Tibial artery (tissue), 4 donors: ENCODE measurements around the gene SPOUT1.
"Not testable (repeated sequence)": the region's sequence is repeated elsewhere in the genome, so short reads cannot be mapped to it uniquely, and the experiment has no call there.

Source experiments
- DNase-seq, 2 donors: peaks; one replicate each; pipeline ENCODE4 v3.0.0-alpha.2; 2019
- H3K27ac ChIP-seq, 2 donors: fragments of 200-600 bp; sonication (generic) in 1 of 2; 1 replicate in 1 of 2; 2 replicates in 1 of 2; pipeline ENCODE4 v1.5.1; 2018 to 2019; ENCODE audit warnings: mild to moderate bottlenecking in 1 of 2
- H3K27me3 ChIP-seq, 2 donors: fragments of 200-600 bp; sonication (generic) in 1 of 2; one replicate each; pipeline versions ENCODE4 v1.5.1 to v1.6.0; 2016 to 2019
- H3K36me3 ChIP-seq, 3 donors: fragments of 200-600 bp; sonication (generic) in 2 of 3; one replicate each; pipeline ENCODE4 v1.5.1; 2016 to 2019; ENCODE audit warnings: mild to moderate bottlenecking in 2 of 3
- H3K4me1 ChIP-seq, 4 donors: fragments of 200-600 bp; sonication (generic) in 2 of 4; 1 replicate in 3 of 4; 2 replicates in 1 of 4; pipeline ENCODE4 v1.5.1; 2016 to 2019
- H3K4me3 ChIP-seq, 2 donors: fragments of 200-600 bp; sonication (generic) in 1 of 2; 1 replicate in 1 of 2; 2 replicates in 1 of 2; pipeline ENCODE4 v1.5.1; 2018 to 2019; ENCODE audit warnings: mild to moderate bottlenecking in 2 of 2
- H3K9me3 ChIP-seq, 3 donors: fragments of 200-600 bp; sonication (generic) in 1 of 3; one replicate each; pipeline ENCODE4 v1.5.1; 2016 to 2019
- CTCF ChIP-seq, 2 experiments: fragments of 200-600 bp in 1 of 2; fragments of 450-650 bp in 1 of 2; IDR thresholded peaks; one replicate each; pipeline ENCODE4 v1.5.1; 2017 to 2019; ENCODE audit warnings: antibody characterized with exemption in 2 of 2, mild to moderate bottlenecking in 1 of 2, moderate library complexity in 1 of 2
- intact Hi-C: fragments of 100-400 bp; cut with DNase I; formaldehyde crosslinking; loops from one replicate; pipeline ENCODE4 v1.15.0; 2023; ENCODE audit warnings: low total_unique reads

SPOUT1 gene, protein sequence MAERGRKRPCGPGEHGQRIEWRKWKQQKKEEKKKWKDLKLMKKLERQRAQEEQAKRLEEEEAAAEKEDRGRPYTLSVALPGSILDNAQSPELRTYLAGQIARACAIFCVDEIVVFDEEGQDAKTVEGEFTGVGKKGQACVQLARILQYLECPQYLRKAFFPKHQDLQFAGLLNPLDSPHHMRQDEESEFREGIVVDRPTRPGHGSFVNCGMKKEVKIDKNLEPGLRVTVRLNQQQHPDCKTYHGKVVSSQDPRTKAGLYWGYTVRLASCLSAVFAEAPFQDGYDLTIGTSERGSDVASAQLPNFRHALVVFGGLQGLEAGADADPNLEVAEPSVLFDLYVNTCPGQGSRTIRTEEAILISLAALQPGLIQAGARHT

DNA sequence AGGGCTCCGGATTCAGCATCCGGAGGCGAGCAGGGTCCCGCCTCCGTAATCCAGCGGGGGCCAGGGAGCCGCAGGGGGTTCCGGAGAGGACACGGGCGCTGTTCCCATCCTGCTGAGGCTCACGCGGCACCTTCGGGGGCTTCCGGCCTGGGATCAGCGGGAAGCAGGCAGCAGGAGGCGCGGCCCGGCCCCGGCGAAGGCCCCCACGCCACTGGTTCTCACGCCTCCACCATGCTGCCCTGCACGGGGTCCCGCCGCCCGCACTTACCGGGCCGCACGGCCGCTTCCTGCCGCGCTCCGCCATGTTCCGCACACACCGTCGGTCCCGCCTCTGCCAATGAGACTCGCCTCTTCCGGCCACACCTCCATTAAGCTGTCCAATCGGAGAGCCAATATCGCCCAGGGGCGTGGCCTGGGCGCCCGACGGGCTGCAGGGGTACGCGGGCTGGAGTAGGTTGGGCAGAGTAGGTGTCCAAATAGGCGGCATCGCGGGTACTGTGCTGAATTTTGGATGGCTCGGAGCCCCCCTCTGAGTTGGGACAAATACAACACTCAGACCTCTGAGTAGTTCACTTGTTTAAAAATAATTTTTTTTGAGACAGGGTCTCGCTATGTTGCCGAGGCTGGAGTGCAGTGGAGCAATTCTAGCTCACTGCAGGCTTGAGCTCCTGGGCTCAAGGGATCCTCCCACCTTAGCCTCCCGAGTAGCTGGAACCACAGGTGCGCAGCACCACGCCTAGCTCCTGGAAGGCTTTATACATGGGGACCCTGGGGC is at the start of gene SPOUT1:
SPOUT1 (minus strand) TSS at position 318 of the 775 bp plus-strand sequence; CDS start at position 304, 14 bp downstream.
- Histone ChIP-seq H3K9me3 (no peaks in the 10 kb centered on the region), H3K36me3 (peaks cover 26 to 47% (median 35%) of the 10 kb centered on the region in 3 donors), H3K27ac (peak within 1 kb of the TSS; percentile 74 to 92), H3K4me3 (peak within 1 kb of the TSS; percentile 81 to 96), H3K27me3 (no peaks in the 10 kb centered on the region), H3K4me1 (peaks cover 0 to 17% (median 15%) of the 10 kb centered on the region in 4 donors)
- peak; percentile 95 to 96 for DNase-seq
- TF ChIP-seq CTCF (IDR thresholded peaks at IDR 0.05): no peak
- intact Hi-C loops: no loop called here

DNA sequence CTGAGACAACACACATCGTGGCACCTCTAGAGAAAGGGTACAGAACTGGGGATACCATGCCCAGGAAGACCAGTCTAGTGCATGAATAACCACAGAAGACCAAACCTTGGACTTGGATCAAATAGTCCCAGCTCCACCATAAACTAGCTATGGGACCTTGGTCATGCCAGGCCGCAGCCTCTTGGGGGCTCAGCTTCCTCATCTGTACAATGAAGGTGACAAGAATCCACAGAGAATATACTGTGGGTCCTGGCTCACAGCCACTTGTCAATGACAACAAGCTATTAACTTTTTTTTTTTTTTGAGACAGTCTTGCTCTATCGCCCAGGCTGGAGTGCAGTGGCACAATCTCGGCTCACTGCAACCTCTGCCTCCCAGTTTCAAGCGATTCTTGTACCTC is 48.3 kb upstream of the SPOUT1 start:
- Histone ChIP-seq H3K9me3 (no peaks in the 10 kb centered on the region), H3K27me3 (no peaks in the 10 kb centered on the region), H3K4me1 (peaks cover 7 to 70% (median 48%) of the 10 kb centered on the region in 4 donors), H3K27ac (peak overlapping the region; percentile 94 to 98), H3K4me3 (no peak overlapping the region), H3K36me3 (no peaks in the 10 kb centered on the region)
- TF ChIP-seq CTCF (IDR thresholded peaks at IDR 0.05): no peak
- intact Hi-C loops: no loop called here
- no peak for DNase-seq

- H3K27ac ChIP-seq, intact Hi-C loops, H3K4me3 ChIP-seq, H3K9me3 ChIP-seq, DNase-seq, H3K36me3 ChIP-seq, H3K27me3 ChIP-seq: not testable (repeated sequence)
- H3K4me1 ChIP-seq: peaks cover 0 to 20% (median 14%) of the 10 kb centered on the region in 4 donors
Observed at GRCh38 chr9:128870941-128871265, 41.3 kb upstream of the SPOUT1 start.

DNA sequence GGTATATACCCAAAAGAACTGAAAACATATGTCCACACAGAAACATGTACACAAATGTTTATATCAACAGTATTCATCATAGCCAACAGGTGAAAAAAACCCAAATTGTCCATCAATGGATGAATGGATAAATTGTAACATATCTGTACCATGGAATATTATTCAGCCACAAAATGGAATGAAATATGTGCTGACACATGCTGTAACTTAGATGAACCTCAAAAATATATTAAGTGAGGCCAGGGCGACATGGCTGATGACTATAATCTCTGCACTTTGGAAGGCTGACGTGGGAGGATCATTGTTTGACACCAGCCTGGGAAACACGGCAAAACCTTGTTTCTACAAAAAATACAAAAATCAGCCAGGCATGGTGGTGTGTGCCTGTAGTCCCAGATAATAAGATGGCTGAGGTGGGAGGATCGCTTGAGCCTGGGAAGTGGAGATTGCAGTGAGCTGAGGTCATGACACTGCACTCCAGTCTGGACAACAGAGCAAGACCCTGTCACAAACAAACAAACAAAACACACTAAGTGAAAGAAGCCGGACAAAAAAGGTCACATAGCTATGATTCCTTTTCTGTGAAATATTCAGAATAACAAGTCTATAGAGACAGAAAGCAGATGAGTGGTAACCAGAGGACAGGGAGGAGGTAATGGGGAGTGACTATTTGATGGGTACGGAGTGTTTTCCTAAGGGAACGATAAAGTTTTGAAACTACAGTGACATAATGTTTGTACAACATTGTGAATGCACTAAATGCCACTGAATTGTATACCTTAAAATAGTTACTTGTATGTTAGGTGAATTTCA is 40.7 kb upstream of the SPOUT1 start:
- no peak overlapping the region for H3K27ac ChIP-seq
- DNase-seq: no peak

DNA sequence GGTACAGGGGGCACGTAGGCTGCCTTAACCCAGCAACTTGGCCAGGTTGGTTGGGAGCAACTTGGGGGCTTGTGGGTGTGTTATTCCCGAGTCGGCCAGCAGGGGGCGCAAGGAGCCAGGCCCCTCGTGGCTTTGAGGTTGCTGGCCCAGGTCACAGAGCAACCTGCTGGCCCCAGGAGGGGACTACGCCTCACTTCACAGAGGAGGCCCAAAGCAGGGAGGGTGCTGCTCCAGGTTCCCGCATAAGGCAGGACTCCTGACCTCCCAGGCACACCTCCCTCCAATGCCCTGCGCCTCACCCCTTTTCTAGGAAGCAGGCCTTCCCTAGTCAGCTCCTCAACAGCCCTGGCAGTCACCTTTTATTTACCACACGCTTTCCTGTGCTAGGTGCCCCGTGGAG is 34.1 kb upstream of the SPOUT1 start:
- no peak overlapping the region for H3K4me3 ChIP-seq
- intact Hi-C loops: loop anchor here (2.0 kb wide), 1 partner anchor 65 kb away; no protein-coding TSS in a partner anchor
- peaks cover 0 to 36% (median 23%) of the 10 kb centered on the region in 4 donors for H3K4me1 ChIP-seq
- peak overlapping the region; percentile 2 to 18 for H3K27ac ChIP-seq
- peak; percentile 93 to 96 for TF ChIP-seq CTCF (IDR thresholded peaks at IDR 0.05)
- no peaks in the 10 kb centered on the region for H3K9me3 ChIP-seq
- H3K36me3 ChIP-seq: no peaks in the 10 kb centered on the region
- H3K27me3 ChIP-seq: no peaks in the 10 kb centered on the region
- peak; percentile 51 to 84 for DNase-seq

More for the DNA sequence above, 40.7 kb upstream of the SPOUT1 start:
- TF ChIP-seq CTCF (IDR thresholded peaks at IDR 0.05): no peak
- H3K4me1 ChIP-seq: peaks cover 0 to 15% (median 9%) of the 10 kb centered on the region in 4 donors
- no peaks in the 10 kb centered on the region for H3K27me3 ChIP-seq
- no peak overlapping the region for H3K4me3 ChIP-seq
- H3K9me3 ChIP-seq: no peaks in the 10 kb centered on the region
- intact Hi-C loops: no loop called here
- H3K36me3 ChIP-seq: peaks cover 0 to 7% (median 7%) of the 10 kb centered on the region in 3 donors
